HG03060 (cell line): ENCODE measurements around the gene CLTRN.

ENCODE experiments used
- ATAC-seq: cut with Tn5 transposase; IDR thresholded peaks from one replicate; pipeline ENCODE4 v1.9.1; 2021; ENCODE audit warnings: low read depth, moderate number of reproducible peaks; ENCODE audit not compliant: unreplicated experiment

CLTRN gene

DNA sequence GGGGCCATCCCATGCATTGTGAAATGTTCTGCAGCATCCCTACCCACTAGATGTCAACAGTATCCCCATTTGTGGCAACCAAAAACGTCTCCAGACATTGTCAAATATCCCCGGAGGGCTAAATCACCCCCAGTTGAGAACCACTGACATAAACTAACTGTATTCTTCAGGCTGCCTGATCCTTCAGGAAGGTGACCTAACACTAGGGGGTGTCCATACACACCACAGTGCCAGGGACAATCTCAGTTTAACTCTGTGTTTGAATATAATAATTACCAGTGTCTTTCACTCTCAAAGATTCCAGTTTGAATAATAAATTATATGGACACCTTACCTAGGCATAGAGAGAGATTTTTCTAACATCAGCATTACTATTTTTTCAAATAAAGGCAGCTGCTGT lies 70.2 kb downstream of the CLTRN start:
- no peak for ATAC-seq

DNA sequence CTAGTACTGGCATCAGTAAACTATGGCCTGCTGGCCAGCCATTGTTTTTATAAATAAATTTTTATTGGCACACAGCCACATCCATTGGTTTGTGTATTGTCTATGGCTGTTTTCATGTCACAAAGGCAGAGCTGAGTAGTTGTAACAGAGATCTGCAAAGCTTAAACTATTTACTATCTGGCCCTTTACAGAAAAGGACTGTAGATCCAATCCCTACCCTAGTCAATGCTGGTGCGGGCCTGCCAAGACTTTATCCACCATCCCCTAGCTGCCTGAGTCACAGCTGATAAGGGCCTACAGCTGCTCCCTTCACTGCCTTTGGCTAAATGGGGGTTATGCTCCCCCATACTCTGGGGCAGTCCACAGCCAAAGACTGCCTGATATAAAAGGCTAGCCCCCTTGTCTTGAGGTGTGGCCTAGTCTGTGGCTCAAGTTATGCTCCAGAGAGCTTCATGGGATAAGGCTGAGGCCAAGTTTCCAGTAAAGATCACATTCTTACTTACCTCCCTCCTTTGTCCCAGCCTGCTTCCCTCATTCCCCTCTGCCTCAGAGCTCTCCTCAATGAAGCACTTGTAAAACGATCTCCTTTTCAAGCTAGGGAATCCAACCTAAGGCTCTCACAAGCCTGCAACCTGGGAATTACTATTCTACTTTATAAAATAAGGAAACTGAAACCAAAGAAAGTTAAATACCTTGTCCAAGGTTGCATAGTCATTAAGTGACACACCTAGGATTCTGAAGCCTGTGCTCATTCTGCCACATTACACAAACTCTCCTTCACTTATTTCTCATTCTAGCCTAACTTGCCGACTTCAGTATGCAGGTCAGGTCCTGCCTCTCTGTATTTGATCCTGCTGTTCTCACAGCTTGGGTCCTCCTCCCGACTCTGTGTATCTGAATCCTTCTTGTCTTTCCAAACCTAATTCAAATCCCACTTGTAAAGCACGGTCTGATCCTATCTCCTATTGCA lies 84.5 kb downstream of the CLTRN start:
- ATAC-seq = no peak
